ENCODE data around the gene GUCY1A2. TPM values are rescaled to one million over a fixed set of nuclear protein-coding genes. Genes with fewer than 3 reads are reported as not detected.

Gene GUCY1A2
- total RNA-seq, 2 donors from 2014 or later: 0.77 to 1.2 TPM

DNA sequence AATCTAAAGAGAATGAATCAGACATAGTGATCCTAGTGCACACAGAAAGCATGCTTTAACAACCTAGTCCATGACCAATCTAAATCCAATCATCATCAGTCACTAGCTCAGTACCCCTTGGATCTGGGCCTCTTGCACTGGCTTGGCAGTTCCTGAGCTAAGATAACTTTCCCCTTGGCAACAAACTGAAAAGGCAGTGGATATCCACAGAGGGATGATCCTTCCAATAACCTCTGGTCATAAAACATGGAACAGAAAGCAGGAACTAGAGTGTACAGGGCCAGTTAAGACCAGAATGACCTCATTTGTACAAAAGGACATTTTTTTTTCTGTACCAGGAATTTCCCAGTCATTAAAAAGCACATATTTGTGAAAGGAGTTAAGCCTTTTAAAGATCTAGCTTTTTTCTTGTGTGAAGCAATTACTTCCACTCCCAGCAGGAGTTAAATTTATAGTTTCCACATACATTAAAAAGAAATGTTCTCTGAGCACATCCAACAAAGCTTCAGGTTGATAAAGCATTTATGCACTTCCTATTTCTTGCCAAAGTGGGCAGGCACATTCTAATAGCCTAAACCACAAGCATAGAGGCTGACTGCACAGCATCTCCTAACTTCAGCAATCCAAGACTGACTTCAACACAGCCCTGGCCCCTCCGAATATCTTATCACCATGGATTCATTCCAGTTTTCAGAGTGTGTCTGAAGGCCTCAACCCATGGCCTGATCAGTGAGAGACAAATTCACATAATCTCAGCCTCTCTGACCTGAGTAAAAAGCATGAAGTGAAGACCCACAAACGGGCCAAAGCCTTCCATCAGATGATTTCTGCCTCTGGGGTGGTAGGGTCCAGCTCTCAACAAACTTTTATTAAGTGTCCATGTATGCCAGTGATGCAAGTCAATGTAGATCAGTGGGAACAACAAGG, 29.9 kb downstream of the GUCY1A2 start:
- H3K4me3 ChIP-seq: no peak overlapping the region
- H3K9me3 ChIP-seq: no peaks in the 10 kb centered on the region
- H3K9ac ChIP-seq (ENCODE audit: low read depth in 2 of 2, low read length in 2 of 2): no peak overlapping the region
- intact Hi-C loops (cut with DNase I): no loop called here
- DNase-seq: no peak
- H3K4me1 ChIP-seq: no peaks in the 10 kb centered on the region
- H3K27ac ChIP-seq: no peak overlapping the region
- H3K36me3 ChIP-seq: no peaks in the 10 kb centered on the region
- H3K27me3 ChIP-seq: no peaks in the 10 kb centered on the region
- TF ChIP-seq CTCF (IDR thresholded peaks at IDR 0.05): no peak

DNA sequence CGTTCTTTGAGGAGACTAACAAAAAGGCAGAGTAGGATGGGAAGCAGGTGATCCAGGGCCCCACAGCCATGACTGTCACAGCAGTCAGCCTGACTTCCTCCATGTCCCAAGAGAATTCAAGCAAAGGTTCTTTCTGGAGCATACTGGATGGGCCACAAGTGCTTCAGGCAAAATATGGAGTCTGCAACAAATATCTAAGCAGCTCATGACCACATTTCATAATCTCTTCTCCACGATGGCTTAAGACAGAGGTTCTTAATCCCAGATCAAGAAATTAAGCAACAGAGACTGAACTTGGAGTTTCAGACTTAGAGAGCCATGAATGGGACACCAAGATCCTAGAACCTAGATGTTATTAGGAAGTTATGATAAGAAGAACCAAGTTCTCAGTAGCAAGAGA, 31.6 kb downstream of the GUCY1A2 start:
- no peaks in the 10 kb centered on the region for H3K36me3 ChIP-seq
- H3K9ac ChIP-seq (ENCODE audit: low read depth in 2 of 2, low read length in 2 of 2): no peak overlapping the region
- H3K27me3 ChIP-seq: no peaks in the 10 kb centered on the region
- no peak overlapping the region for H3K27ac ChIP-seq
- TF ChIP-seq CTCF (IDR thresholded peaks at IDR 0.05): no peak
- no peaks in the 10 kb centered on the region for H3K9me3 ChIP-seq
- intact Hi-C loops (cut with DNase I): no loop called here
- no peak overlapping the region for H3K4me3 ChIP-seq
- DNase-seq: no peak
- no peaks in the 10 kb centered on the region for H3K4me1 ChIP-seq

DNA sequence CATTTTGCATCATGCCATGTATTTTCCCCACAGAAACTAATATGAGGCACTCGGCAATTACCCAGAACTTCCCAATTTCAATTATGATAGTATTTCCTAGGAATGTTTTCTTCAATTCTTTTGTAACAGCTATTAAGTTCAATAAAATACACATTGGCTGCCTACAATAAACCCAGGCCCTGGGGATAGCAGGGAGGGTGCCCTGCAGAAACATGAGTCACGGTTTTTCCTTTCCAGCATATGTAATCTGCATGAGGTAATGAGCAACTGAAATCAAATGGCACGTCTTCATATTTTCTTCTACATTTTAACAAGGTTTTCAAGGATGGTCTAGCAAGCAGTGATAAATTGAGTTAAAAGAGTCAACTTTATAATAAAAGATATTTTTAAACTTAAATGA, 32.0 kb downstream of the GUCY1A2 start:
- no peak overlapping the region for H3K9ac ChIP-seq (ENCODE audit: low read depth in 2 of 2, low read length in 2 of 2)
- intact Hi-C loops (cut with DNase I): no loop called here
- no peak overlapping the region for H3K4me3 ChIP-seq
- H3K27me3 ChIP-seq: no peaks in the 10 kb centered on the region
- no peaks in the 10 kb centered on the region for H3K36me3 ChIP-seq
- no peaks in the 10 kb centered on the region for H3K4me1 ChIP-seq
- no peak for DNase-seq
- H3K9me3 ChIP-seq: no peaks in the 10 kb centered on the region
- no peak for TF ChIP-seq CTCF (IDR thresholded peaks at IDR 0.05)
- no peak overlapping the region for H3K27ac ChIP-seq

- TF ChIP-seq CTCF (IDR thresholded peaks at IDR 0.05): no peak
- Histone ChIP-seq H3K36me3 (no peaks in the 10 kb centered on the region), H3K4me1 (no peaks in the 10 kb centered on the region), H3K27ac (no peak overlapping the region), H3K27me3 (no peaks in the 10 kb centered on the region), H3K4me3 (no peak overlapping the region), H3K9ac (ENCODE audit: low read depth in 2 of 2, low read length in 2 of 2) (no peak overlapping the region), H3K9me3 (no peaks in the 10 kb centered on the region)
- DNase-seq: no peak
- intact Hi-C loops (cut with DNase I): no loop called here
These were observed 34.3 kb downstream of the GUCY1A2 start for GRCh38 chr11:106983991-106984390.

- Histone ChIP-seq H3K4me3 (no peak overlapping the region), H3K4me1 (no peaks in the 10 kb centered on the region), H3K9ac (ENCODE audit: low read depth in 2 of 2, low read length in 2 of 2) (no peak overlapping the region), H3K27ac (no peak overlapping the region), H3K9me3 (no peaks in the 10 kb centered on the region), H3K36me3 (no peaks in the 10 kb centered on the region), H3K27me3 (no peaks in the 10 kb centered on the region)
- intact Hi-C loops (cut with DNase I): no loop called here
- DNase-seq: no peak
- no peak for TF ChIP-seq CTCF (IDR thresholded peaks at IDR 0.05)
These were observed 35.0 kb downstream of the GUCY1A2 start for GRCh38 chr11:106983261-106983660.
